ENCODE data around the gene TLE7.
A peak's percentile ranks its signal among the peaks of the same experiment; 100 is the strongest.

TLE7 gene

DNA sequence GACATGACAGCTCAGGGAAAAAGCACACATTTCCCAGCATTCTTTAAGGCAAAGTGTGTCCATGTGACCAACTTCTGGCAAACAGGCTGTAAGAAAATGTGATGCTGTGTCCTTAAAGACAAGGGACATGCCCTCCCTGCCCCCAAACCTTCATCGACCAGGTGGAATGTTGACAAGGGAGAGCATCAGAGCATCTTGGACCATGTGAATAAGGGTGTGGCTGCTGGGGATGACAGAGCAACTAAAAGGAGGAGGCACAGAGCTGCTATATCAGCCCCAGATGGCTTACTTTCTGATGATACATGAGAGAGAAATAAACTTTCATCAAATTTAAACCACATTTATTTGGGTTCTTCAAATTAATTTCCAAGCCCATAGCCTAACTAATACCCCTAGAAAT, 22.4 kb upstream of the TLE7 start:
- no peak for DNase-seq (ENCODE audit: low spot score)
- Mint-ChIP-seq H3K4me3 (no peak overlapping the region), H3K9me3 (no peaks in the 10 kb centered on the region), H3K4me1 (ENCODE audit: low read depth) (peaks cover 8% of the 10 kb centered on the region), H3K36me3 (ENCODE audit: low read depth) (no peaks in the 10 kb centered on the region), H3K27me3 (ENCODE audit: low read depth) (no peaks in the 10 kb centered on the region), H3K27ac (no peak overlapping the region)

DNA sequence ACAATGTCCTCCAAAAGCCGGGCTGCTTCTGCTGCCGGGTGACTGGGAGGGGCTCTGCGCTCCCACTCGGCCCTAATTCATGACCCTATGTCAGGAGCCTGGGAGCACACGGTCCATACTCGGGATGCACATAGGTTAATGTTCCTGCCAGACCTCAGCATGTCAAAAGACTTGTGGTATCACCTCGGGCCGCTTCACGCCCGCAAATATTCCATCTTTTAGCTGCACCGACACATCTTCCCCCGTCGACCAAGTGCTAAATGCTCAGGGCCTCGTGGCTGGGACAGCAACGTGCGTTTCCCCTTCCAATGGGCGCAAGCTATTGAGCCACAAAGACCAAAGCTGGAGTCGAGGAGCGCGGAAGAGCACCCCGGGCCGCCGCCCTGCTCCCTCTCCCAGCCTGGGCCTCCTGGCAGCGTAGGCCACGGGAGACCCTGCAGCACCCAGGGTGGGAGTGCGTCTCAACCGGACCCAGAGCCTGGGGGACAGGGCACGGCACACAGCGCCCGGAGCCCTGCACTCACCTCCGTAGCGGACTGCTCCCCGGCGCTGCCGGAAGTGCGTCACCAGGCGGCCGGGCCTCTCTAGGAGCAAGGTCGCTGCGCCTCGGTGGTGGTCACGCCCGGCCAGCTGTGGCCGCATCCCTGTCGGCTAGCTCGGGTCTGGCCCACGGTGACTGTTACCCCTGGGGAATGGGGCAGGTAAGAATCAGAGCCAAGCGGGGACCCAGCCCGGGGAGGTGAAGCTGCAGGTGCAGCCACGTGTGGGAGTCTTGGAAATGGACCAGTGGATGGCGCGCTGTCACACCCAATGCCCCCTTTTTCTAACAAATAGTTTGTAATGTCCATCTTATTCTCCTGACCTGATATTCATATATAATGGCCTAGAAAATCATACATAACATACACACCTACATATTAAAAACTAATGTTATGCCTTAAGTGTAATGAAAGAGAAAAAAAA, 20.1 kb upstream of the TLE7 start, which contains the start of gene ZNF23:
TSS of gene ZNF23 (minus strand) at position 562 of the 963 bp plus-strand sequence. CDS start 5,451 bp downstream, outside the sequence.
- H3K4me3 Mint-ChIP-seq: peak within 1 kb of the TSS; percentile 86
- H3K27me3 Mint-ChIP-seq (ENCODE audit: low read depth): no peaks in the 10 kb centered on the region
- DNase-seq (ENCODE audit: low spot score): peak; percentile 77
- H3K9me3 Mint-ChIP-seq: no peaks in the 10 kb centered on the region
- H3K27ac Mint-ChIP-seq: peak within 1 kb of the TSS; percentile 77
- H3K4me1 Mint-ChIP-seq (ENCODE audit: low read depth): peaks cover 8% of the 10 kb centered on the region
- no peaks in the 10 kb centered on the region for H3K36me3 Mint-ChIP-seq (ENCODE audit: low read depth)

DNA sequence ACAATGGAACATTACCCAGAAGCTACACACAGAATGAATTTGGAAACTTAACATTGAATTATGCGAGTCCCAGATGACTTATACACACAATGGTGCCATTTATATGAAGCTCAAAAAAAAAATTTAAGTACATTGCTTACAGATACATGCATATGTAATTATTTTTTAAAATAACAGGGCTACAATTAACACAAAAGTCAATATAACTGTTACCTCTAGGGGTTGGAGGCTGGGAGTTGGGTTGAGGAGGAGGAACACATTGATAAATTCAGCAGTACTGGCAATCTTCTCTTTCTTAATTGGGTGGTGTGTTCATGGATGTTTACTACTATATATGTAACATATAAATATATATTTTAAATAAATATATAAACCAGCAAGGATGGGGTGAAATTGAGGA, 19.1 kb upstream of the TLE7 start:
- Mint-ChIP-seq H3K9me3 (no peaks in the 10 kb centered on the region), H3K36me3 (ENCODE audit: low read depth) (peaks cover 4% of the 10 kb centered on the region), H3K27ac (no peak overlapping the region), H3K4me3 (peak overlapping the region; percentile 86), H3K27me3 (ENCODE audit: low read depth) (no peaks in the 10 kb centered on the region), H3K4me1 (ENCODE audit: low read depth) (peaks cover 8% of the 10 kb centered on the region)
- DNase-seq (ENCODE audit: low spot score): no peak

DNA sequence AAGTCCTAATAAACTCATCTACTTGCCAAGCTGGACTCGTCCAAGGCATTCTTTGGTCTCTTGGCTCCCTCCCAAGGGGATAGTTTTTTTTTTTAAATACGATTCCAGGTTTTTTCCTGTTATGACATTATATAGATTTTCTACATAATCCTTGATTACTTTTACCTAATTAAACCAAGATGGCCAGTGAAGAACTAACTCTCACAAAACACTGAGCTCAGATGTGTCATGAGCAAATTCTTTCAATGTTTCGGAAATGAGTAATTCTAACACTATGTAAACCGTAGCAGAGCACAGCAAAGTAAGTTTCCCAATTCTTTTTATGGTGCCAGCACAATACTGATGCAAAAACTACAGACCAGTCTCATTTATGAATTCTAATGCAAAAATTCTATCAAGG, 18.4 kb upstream of the TLE7 start:
- H3K9me3 Mint-ChIP-seq: peaks cover under 1% of the 10 kb centered on the region
- H3K27ac Mint-ChIP-seq: no peak overlapping the region
- H3K27me3 Mint-ChIP-seq (ENCODE audit: low read depth): no peaks in the 10 kb centered on the region
- peaks cover 8% of the 10 kb centered on the region for H3K4me1 Mint-ChIP-seq (ENCODE audit: low read depth)
- DNase-seq (ENCODE audit: low spot score): no peak
- peaks cover 7% of the 10 kb centered on the region for H3K36me3 Mint-ChIP-seq (ENCODE audit: low read depth)
- H3K4me3 Mint-ChIP-seq: no peak overlapping the region

DNA sequence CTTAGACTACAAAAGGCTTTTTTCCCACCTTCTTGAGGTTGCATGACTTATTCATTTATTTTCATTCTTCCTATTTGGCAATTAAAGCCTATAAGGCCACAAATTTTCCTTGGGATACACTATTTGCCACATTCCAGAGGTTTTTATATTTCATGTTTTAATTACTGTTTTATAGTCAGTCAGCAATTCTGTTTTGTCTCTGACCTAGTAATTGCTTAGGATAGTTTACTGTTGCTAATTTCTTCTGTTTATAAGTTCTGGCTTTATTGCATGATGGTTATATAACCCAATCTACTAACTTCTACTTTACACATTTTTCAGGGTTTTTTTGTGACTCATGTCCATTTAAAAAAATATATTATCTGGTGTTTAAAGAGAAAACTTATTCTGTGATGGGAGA, 17.7 kb upstream of the TLE7 start:
- Mint-ChIP-seq H3K4me3 (no peak overlapping the region), H3K27ac (no peak overlapping the region), H3K4me1 (ENCODE audit: low read depth) (peaks cover 8% of the 10 kb centered on the region), H3K27me3 (ENCODE audit: low read depth) (no peaks in the 10 kb centered on the region), H3K9me3 (peaks cover 8% of the 10 kb centered on the region), H3K36me3 (ENCODE audit: low read depth) (peaks cover 14% of the 10 kb centered on the region)
- no peak for DNase-seq (ENCODE audit: low spot score)

DNA sequence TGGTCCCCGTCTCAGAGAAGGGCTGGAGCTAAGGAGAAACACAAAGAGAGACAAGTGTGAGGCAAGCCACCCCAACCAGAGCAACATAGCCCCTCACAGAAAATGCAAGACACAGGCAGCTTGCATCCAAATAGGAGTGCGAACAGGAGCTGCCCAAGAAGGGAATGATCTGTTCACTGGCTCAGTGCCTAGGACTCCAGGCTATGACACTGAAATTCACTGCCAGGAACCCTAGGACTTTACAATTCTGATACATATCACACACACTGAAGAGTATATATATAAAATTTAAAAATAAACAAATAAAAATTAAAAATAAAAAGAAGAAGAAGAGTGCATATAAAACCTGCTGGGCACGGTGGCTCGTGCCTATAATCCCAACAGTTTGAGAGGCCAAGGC, 14.9 kb upstream of the TLE7 start:
- H3K4me1 Mint-ChIP-seq (ENCODE audit: low read depth): peaks cover 2% of the 10 kb centered on the region
- DNase-seq (ENCODE audit: low spot score): no peak
- peaks cover 38% of the 10 kb centered on the region for H3K36me3 Mint-ChIP-seq (ENCODE audit: low read depth)
- H3K9me3 Mint-ChIP-seq: peaks cover 29% of the 10 kb centered on the region
- H3K27me3 Mint-ChIP-seq (ENCODE audit: low read depth): no peaks in the 10 kb centered on the region
- H3K27ac Mint-ChIP-seq: no peak overlapping the region
- no peak overlapping the region for H3K4me3 Mint-ChIP-seq

DNA sequence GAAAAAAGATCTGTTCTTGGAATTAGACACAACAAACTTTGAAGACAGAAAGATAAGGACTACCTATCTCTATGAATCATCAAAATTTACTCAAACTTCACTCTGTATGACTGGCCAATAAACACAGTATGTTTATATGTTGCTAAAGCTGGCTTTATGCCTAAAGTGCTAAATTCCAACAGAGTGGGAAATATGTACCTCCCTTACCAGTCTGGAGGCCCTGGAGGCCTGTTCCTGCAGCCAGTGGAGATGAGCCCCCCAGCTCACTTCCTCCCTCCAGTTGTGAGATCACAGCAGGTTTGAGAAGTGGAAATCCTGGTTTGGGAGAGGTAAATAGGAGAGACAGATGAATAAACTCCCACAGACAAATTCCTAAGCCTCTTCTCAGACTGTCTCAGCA, 11.2 kb upstream of the TLE7 start:
- peaks cover 60% of the 10 kb centered on the region for H3K9me3 Mint-ChIP-seq
- no peak overlapping the region for H3K27ac Mint-ChIP-seq
- no peaks in the 10 kb centered on the region for H3K27me3 Mint-ChIP-seq (ENCODE audit: low read depth)
- H3K4me1 Mint-ChIP-seq (ENCODE audit: low read depth): no peaks in the 10 kb centered on the region
- H3K4me3 Mint-ChIP-seq: no peak overlapping the region
- no peak for DNase-seq (ENCODE audit: low spot score)
- H3K36me3 Mint-ChIP-seq (ENCODE audit: low read depth): peaks cover 74% of the 10 kb centered on the region

DNA sequence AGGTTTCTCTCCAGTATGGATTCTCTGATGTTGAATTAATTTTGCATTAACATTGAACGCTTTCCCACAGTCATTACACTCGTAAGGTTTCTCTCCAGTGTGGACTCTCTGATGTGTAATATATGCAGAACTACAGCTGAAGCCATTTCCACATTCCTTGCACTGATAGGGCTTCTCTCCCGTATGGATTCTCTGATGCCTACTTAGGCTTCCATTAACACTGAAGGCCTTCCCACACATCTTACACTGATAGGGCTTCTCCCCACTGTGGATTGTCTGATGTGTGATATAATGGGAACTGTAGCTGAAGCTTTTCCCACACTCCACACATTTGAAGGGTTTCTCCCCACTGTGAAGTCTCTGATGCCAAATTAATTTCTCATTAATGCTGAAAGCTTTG, 7.2 kb upstream of the TLE7 start:
- peaks cover 59% of the 10 kb centered on the region for H3K36me3 Mint-ChIP-seq (ENCODE audit: low read depth)
- H3K27ac Mint-ChIP-seq: no peak overlapping the region
- H3K9me3 Mint-ChIP-seq: peaks cover 77% of the 10 kb centered on the region
- H3K27me3 Mint-ChIP-seq (ENCODE audit: low read depth): no peaks in the 10 kb centered on the region
- H3K4me1 Mint-ChIP-seq (ENCODE audit: low read depth): no peaks in the 10 kb centered on the region
- no peak overlapping the region for H3K4me3 Mint-ChIP-seq
- DNase-seq (ENCODE audit: low spot score): no peak

DNA sequence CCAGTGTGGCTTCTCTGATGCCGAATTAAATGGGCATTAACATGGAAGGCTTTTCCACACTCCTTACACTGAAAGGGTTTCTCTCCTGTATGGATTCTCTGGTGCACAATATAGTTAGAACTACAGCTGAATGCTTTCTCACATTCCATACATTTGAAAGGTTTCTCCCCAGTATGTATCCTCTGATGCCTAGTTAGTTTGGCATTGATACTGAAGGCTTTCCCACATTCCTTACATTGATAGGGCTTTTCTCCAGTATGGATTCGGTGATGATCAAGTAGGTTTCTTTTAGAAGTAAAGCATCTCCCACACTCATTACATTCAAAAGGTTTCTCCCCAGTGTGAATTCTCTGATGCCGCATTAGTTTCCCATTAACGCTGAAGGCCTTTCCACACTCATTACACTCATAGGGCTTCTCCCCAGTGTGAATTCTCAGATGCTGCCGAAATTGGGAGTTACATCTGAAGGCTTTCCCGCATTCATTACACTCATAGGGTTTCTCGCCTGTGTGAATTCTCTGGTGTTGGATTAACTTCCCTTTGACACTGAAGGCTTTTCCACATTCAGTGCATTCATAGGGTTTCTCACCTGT, 6.5 kb upstream of the TLE7 start:
- Mint-ChIP-seq H3K27ac (no peak overlapping the region), H3K27me3 (ENCODE audit: low read depth) (no peaks in the 10 kb centered on the region), H3K4me3 (no peak overlapping the region), H3K9me3 (peaks cover 77% of the 10 kb centered on the region), H3K36me3 (ENCODE audit: low read depth) (peaks cover 54% of the 10 kb centered on the region), H3K4me1 (ENCODE audit: low read depth) (no peaks in the 10 kb centered on the region)
- DNase-seq (ENCODE audit: low spot score): no peak

DNA sequence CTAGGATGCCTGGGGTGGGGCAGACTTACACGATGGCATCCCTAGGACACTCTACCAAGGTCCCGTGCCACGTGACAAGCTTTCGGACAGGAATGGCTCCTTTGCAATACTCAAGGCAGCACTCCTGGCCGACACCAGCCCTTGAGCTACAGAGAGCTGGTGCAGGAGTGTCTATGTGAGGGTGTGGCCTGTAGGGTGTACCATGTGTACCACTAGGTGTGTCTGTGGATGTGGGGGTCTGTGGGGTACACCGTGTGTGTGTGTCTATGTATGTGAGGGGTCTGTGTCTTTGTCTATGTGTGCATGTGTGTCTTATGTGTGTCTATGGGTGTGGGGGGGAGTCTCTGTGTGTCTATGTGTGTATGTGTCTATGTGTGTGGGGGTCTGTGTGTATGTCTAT, 1.9 kb upstream of the TLE7 start:
- Mint-ChIP-seq H3K4me3 (no peak overlapping the region), H3K27ac (no peak overlapping the region), H3K9me3 (peaks cover 39% of the 10 kb centered on the region), H3K27me3 (ENCODE audit: low read depth) (no peaks in the 10 kb centered on the region), H3K36me3 (ENCODE audit: low read depth) (peaks cover 7% of the 10 kb centered on the region), H3K4me1 (ENCODE audit: low read depth) (no peaks in the 10 kb centered on the region)
- no peak for DNase-seq (ENCODE audit: low spot score)

DNA sequence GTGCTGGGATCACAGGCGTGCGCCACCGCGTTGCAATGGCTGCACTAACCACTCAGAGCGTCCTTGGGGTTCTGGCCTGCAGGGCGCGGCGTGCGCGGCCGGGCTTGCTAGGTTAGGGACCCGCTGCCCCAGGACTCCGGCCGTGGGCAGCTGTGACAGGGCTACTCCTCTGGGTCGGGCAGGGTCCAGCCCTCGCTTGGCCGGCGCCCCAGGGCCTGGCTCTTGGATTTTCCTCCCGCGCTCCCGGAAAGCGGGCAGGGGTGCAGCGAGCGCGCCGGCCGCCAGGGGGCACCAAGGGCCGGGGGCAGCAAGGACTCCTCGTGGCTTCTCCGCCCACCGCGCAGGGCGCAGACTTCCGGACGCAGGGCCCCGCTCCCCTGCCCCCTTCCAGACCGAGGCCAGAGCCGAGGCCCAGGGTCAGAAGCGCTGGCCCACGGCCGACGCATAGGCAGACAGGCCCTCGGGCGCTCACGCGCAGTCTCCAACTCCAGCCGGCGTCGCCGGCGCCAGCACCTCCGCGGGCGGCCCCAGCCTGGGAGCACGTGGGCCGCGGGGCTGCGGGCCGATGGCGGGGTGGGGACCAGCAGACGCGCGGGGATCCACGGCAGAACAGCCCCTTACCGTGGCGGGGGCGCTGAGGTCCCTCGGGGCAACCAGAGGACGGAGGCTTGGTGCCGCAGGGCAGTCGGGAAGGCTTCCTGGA, 355 bp downstream of the TLE7 start:
- Mint-ChIP-seq H3K4me3 (no peak overlapping the region), H3K4me1 (ENCODE audit: low read depth) (no peaks in the 10 kb centered on the region), H3K9me3 (peaks cover 23% of the 10 kb centered on the region), H3K27ac (no peak overlapping the region), H3K27me3 (ENCODE audit: low read depth) (no peaks in the 10 kb centered on the region), H3K36me3 (ENCODE audit: low read depth) (no peaks in the 10 kb centered on the region)
- no peak for DNase-seq (ENCODE audit: low spot score)

DNA sequence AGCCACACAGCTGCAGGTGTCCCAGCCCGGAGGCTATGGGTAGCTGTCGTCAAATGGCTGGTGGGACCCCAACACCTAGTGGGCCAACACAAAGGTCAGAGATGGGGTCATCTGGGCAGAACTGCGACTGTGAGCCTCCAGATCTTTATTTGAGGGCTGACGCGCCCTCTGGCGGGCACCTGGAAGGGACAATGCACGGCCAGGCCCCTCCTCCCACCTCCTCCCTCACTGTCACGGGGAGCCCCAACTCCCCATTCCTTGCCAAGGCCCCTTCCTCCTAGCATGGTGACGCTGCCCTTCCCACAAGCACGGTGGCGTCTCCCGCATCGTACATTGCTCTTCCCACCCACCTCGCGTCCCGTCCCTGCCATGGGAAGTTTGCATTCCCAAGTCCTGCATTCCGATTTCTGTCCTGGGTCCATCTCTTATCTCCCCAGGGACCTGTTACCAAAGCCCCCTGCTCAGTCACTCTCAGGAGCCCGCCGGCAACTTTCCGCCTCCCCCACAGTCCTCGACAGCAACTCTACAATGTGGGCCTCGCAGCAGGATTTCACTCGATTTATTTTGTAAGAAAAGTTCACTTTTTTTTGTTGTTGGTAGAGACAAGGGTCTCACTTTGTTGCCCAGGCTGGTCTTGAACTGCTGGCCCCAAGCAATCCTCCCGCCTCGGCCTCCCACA, 1.0 kb downstream of the TLE7 start:
- Mint-ChIP-seq H3K4me1 (ENCODE audit: low read depth) (no peaks in the 10 kb centered on the region), H3K36me3 (ENCODE audit: low read depth) (no peaks in the 10 kb centered on the region)
- no peak for DNase-seq (ENCODE audit: low spot score)

DNA sequence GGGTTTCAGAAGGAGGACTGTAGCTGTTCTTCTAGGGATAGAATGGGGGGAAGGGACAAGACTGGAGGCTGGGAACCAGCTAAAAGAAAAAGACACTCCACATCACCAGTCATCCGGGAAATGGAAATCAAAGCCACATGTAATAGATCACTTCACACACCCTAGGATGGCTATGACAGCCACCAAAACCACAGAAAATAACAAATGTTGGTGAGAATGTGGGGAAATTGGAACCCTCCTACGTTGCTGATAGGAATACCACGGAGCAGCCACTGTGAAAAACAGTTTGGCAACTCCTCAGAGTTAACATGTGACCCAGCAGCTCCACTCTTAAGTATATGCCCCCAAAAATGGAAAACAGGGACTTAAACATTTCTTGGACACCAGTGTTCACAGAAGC, 2.3 kb downstream of the TLE7 start:
- DNase-seq (ENCODE audit: low spot score): no peak
- Mint-ChIP-seq H3K27me3 (ENCODE audit: low read depth) (no peaks in the 10 kb centered on the region), H3K27ac (no peak overlapping the region)

More for the DNA sequence above, 1.0 kb downstream of the TLE7 start:
- no peak overlapping the region for H3K27ac Mint-ChIP-seq
- peaks cover 20% of the 10 kb centered on the region for H3K9me3 Mint-ChIP-seq
- H3K4me3 Mint-ChIP-seq: no peak overlapping the region
- H3K27me3 Mint-ChIP-seq (ENCODE audit: low read depth): no peaks in the 10 kb centered on the region

More for the DNA sequence above, 2.3 kb downstream of the TLE7 start:
- no peaks in the 10 kb centered on the region for H3K36me3 Mint-ChIP-seq (ENCODE audit: low read depth)
- H3K4me3 Mint-ChIP-seq: no peak overlapping the region
- H3K9me3 Mint-ChIP-seq: peaks cover 7% of the 10 kb centered on the region
- H3K4me1 Mint-ChIP-seq (ENCODE audit: low read depth): no peaks in the 10 kb centered on the region

All from T-helper 2 cell treated with Interferon-gamma antibody and Interleukin-4, amounts not matched to agents 5 μg/mL and 100 μg/mL, for 36 hours (primary cell).